B cell (primary cell): ENCODE results near the gene LDB1. TPM values are rescaled to one million over a fixed set of nuclear protein-coding genes. Genes with fewer than 3 reads are reported as not detected.
A peak's percentile ranks its signal among the peaks of the same experiment; 100 is the strongest.

Experiments used
- ATAC-seq: fragments of 200-7000 bp; cut with Tn5 transposase; one replicate; pipeline ENCODE4 v1.10.0; 2021; ENCODE audit warnings: low read depth, mild to moderate bottlenecking, moderate number of reproducible peaks, moderate library complexity
- CTCF ChIA-PET: fragments of 350-600 bp; sonication (Branson Sonifier 250); formaldehyde crosslinking; loops from one replicate; lab custom pipeline; 2021; ENCODE audit warnings: antibody characterized with exemption, inconsistent platforms; lab: Charles Lee
- POLR2A ChIA-PET: fragments of 350-600 bp; sonication (Branson Sonifier 250); formaldehyde crosslinking; loops from one replicate; lab custom pipeline; 2021; ENCODE audit warnings: antibody characterized with exemption; lab: Charles Lee
- DNase-seq: peaks from one replicate; pipeline ENCODE4 v3.0.0; 2013
- H2AFZ ChIP-seq: 2 replicates; pipeline ENCODE4 v1.6.1; 2012; ENCODE audit warnings: mild to moderate bottlenecking, low read depth, low read length; ENCODE audit not compliant: insufficient read depth, poor library complexity, severe bottlenecking
- H3K27ac ChIP-seq, 2 donors: 1 replicate in 1 of 2; 2 replicates in 1 of 2; pipeline ENCODE4 v1.5.1; 2012 to 2013; ENCODE audit warnings: low read length in 2 of 2, mild to moderate bottlenecking in 2 of 2, moderate library complexity in 1 of 2
- H3K27me3 ChIP-seq, 4 experiments: fragments of 200-600 bp in 1 of 4; sonication (generic) in 1 of 4; replicated peaks in 1 of 4; 1 replicate in 2 of 4; 2 replicates in 2 of 4; pipeline versions ENCODE4 v1.6.1 to v1.7.0; 2013 to 2016; ENCODE audit warnings: low read length in 3 of 4, mild to moderate bottlenecking in 2 of 4, mixed read lengths in 1 of 4, moderate library complexity in 1 of 4; ENCODE audit not compliant: insufficient read depth in 4 of 4, control insufficient read depth in 3 of 4; ENCODE audit errors: control extremely low read depth in 1 of 4
- H3K36me3 ChIP-seq, 2 experiments: replicated peaks in 1 of 2; 1 replicate in 1 of 2; 2 replicates in 1 of 2; pipeline versions ENCODE4 v1.6.1 to v1.7.1; 2013; ENCODE audit warnings: low read length in 1 of 2; ENCODE audit not compliant: insufficient read depth in 2 of 2, control insufficient read depth in 1 of 2; ENCODE audit errors: control extremely low read depth in 1 of 2, extremely low read depth in 1 of 2
- H3K4me1 ChIP-seq, 2 donors: fragments of 200-600 bp in 1 of 2; sonication (generic) in 1 of 2; 1 replicate in 1 of 2; 2 replicates in 1 of 2; pipeline versions ENCODE4 v1.5.1 to v1.6.1; 2013 to 2017; ENCODE audit warnings: low read length in 2 of 2; ENCODE audit not compliant: control insufficient read depth in 2 of 2, insufficient read depth in 2 of 2
- H3K4me2 ChIP-seq: replicated peaks from 2 replicates; pipeline ENCODE3; 2012; ENCODE audit warnings: mild to moderate bottlenecking, low read depth, low read length; ENCODE audit not compliant: poor library complexity, severe bottlenecking
- H3K4me3 ChIP-seq, 5 experiments: fragments of 200-600 bp in 1 of 5; sonication (generic) in 1 of 5; 1 replicate in 3 of 5; 2 replicates in 2 of 5; pipeline versions ENCODE4 v1.5.1 to v1.7.0; 2011 to 2016; ENCODE audit warnings: low read length in 4 of 5, mild to moderate bottlenecking in 4 of 5, low read depth in 2 of 5, control low read depth in 1 of 5, moderate library complexity in 1 of 5; ENCODE audit not compliant: insufficient read depth in 1 of 5; ENCODE audit errors: control extremely low read depth in 1 of 5, extremely low read depth in 1 of 5
- H3K79me2 ChIP-seq: fragments of 200-600 bp; sonication (generic); one replicate; pipeline ENCODE4 v1.6.0; 2016; ENCODE audit warnings: low read length; ENCODE audit not compliant: control insufficient read depth, insufficient read depth
- H3K9ac ChIP-seq: fragments of 200-600 bp; sonication (generic); 2 replicates; pipeline ENCODE4 v1.6.1; 2017; ENCODE audit warnings: mild to moderate bottlenecking, low read length, moderate library complexity
- H3K9me3 ChIP-seq, 3 donors: one replicate each; pipeline versions ENCODE4 v1.6.1 to v1.7.1; 2013; ENCODE audit warnings: low read length in 2 of 3; ENCODE audit not compliant: control insufficient read depth in 2 of 3, insufficient read depth in 1 of 3; ENCODE audit errors: control extremely low read depth in 1 of 3
- H4K20me1 ChIP-seq: 2 replicates; pipeline ENCODE4 v1.6.0; 2012; ENCODE audit warnings: mild to moderate bottlenecking, low read length; ENCODE audit not compliant: insufficient read depth, control insufficient read depth, poor library complexity, severe bottlenecking
- H3K27ac Mint-ChIP-seq: one replicate; pipeline ENCODE4 v1.8.0; 2021; ENCODE audit warnings: mixed read lengths
- H3K27me3 Mint-ChIP-seq: one replicate; pipeline ENCODE4 v1.8.0; 2021; ENCODE audit warnings: mixed read lengths
- H3K4me1 Mint-ChIP-seq: one replicate; pipeline ENCODE4 v1.8.0; 2021; ENCODE audit warnings: mixed read lengths
- H3K4me3 Mint-ChIP-seq: one replicate; pipeline ENCODE4 v1.8.0; 2021; ENCODE audit warnings: mixed read lengths
- H3K9me3 Mint-ChIP-seq: one replicate; pipeline ENCODE4 v1.8.0; 2022; ENCODE audit warnings: mixed read lengths; ENCODE audit not compliant: insufficient read depth
- EZH2 ChIP-seq: IDR thresholded peaks from 2 replicates; pipeline ENCODE4 v1.6.1; 2012; ENCODE audit warnings: borderline replicate concordance, low read depth, mild to moderate bottlenecking, moderate library complexity, low read length; ENCODE audit not compliant: insufficient read depth, poor library complexity, severe bottlenecking
- WGBS: methylation state at CpG from one replicate; pipeline ENCODE4 v1.1.5; 2013; ENCODE audit warnings: missing lambda C conversion rate; ENCODE audit not compliant: insufficient coverage; 5-methylcytosine and 5-hydroxymethylcytosine counted together
- intact Hi-C: fragments of 100-400 bp; cut with micrococcal nuclease; formaldehyde crosslinking; loops from one replicate; pipeline ENCODE4 v1.10.0; 2022
- polyA plus RNA-seq: library from polyadenylated mRNA; depleted of rRNA; stranded (reverse); fragments of >200 nt; gene quantifications from 2 replicates; pipeline ENCODE4 v1.2.3, GENCODE V29; 2012
- total RNA-seq, 2 donors: library from RNA; stranded (reverse); fragments of 120-200 nt in 1 of 2; gene quantifications; 1 replicate in 1 of 2; 2 replicates in 1 of 2; pipeline versions ENCODE4 v1.2.3 to v1.2.4, GENCODE V29; 2013 to 2022
- TF ChIP-seq, protein P1 (sequence below): fragments of 200-600 bp; IDR thresholded peaks from one replicate; pipeline ENCODE4 v1.8.0; 2022; ENCODE audit warnings: antibody characterized with exemption, mild to moderate bottlenecking

Gene LDB1
- total and polyA plus RNA-seq, 2 donors (not counting 1 experiment from before 2014, with no cell fraction given): 114 to 139 TPM

DNA sequence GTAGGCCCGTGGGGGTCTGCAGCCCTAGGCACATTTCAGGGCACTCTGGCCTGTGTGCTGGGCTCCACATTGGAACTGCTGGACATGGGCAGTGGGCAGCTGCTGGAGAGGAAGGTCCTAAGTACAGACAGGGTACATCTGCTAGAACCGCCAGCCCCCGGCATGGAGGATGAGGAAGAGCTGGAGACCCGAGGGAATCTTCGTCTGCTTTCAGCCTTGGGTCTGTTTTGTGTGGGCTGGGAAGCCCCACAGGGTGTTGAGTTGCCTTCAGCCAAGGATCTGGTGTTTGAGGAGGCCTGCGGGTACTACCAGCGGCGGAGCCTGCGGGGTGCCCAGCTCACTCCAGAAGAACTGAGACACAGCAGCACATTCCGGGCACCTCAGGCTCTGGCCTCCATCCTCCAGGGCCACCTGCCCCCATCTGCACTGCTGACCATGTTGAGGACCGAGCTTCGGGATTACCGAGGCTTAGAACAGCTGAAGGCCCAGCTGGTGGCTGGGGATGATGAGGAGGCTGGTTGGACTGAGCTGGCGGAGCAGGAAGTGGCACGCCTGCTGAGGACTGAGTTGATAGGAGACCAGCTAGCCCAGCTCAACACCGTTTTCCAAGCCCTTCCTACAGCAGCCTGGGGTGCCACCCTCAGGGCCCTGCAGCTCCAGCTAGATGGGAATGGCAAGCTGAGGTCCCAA, 53.6 kb downstream of the LDB1 start:
- Histone ChIP-seq H3K79me2 (peaks cover 5% of the 10 kb centered on the region), H3K27me3 (no peaks in the 10 kb centered on the region), H2AFZ (no peak overlapping the region), H3K27ac (peak overlapping the region in 1 of 2 donors; percentile 90), H3K4me1 (peaks cover 15 to 20% of the 10 kb centered on the region in 2 donors), H4K20me1 (peaks cover 30% of the 10 kb centered on the region), H3K4me2 (peak overlapping the region; percentile 96), H3K4me3 (peak overlapping the region in 4 of 5 experiments; percentile 51 to 89 (median 76)), H3K9me3 (no peaks in the 10 kb centered on the region), H3K36me3 (no peaks in the 10 kb centered on the region), H3K9ac (peak overlapping the region; percentile 96)
- ChIA-PET POLR2A (interaction anchor here (1.2 to 2.2 kb wide), 2 partner anchors 10 to 226 kb away, joined by 3 to 13 read pairs; partner anchors contain the start of gene ARMH3), CTCF (interaction anchor here (0.5 to 3.8 kb wide), 8 partner anchors 9 to 230 kb away, joined by 3 to 34 read pairs (median 4); partner anchors contain the start of gene ARMH3)
- Mint-ChIP-seq H3K4me1 (peaks cover 23% of the 10 kb centered on the region), H3K27ac (peak overlapping the region; percentile 92), H3K4me3 (peak overlapping the region; percentile 92), H3K9me3 (no peaks in the 10 kb centered on the region), H3K27me3 (no peaks in the 10 kb centered on the region)
- ATAC-seq (no peak), DNase-seq (peak; percentile 17)
- WGBS: 81% methylated on average over 13 of the region's 16 CpGs
- TF ChIP-seq EZH2: no peak
- TF ChIP-seq, protein P1, sequence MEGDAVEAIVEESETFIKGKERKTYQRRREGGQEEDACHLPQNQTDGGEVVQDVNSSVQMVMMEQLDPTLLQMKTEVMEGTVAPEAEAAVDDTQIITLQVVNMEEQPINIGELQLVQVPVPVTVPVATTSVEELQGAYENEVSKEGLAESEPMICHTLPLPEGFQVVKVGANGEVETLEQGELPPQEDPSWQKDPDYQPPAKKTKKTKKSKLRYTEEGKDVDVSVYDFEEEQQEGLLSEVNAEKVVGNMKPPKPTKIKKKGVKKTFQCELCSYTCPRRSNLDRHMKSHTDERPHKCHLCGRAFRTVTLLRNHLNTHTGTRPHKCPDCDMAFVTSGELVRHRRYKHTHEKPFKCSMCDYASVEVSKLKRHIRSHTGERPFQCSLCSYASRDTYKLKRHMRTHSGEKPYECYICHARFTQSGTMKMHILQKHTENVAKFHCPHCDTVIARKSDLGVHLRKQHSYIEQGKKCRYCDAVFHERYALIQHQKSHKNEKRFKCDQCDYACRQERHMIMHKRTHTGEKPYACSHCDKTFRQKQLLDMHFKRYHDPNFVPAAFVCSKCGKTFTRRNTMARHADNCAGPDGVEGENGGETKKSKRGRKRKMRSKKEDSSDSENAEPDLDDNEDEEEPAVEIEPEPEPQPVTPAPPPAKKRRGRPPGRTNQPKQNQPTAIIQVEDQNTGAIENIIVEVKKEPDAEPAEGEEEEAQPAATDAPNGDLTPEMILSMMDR: no peak
- intact Hi-C loops: loop anchor here (5.0 to 10.0 kb wide), 2 partner anchors 178 to 576 kb away; partner anchors contain the start of genes GBF1, PITX3 and TRIM8
